GM18520 (cell line): Measurements from ENCODE around the gene FLACC1.

ENCODE experiments used
- ATAC-seq: cut with Tn5 transposase; IDR thresholded peaks from one replicate; pipeline ENCODE4 v1.9.1; 2021; ENCODE audit not compliant: unreplicated experiment

The FLACC1 gene

DNA sequence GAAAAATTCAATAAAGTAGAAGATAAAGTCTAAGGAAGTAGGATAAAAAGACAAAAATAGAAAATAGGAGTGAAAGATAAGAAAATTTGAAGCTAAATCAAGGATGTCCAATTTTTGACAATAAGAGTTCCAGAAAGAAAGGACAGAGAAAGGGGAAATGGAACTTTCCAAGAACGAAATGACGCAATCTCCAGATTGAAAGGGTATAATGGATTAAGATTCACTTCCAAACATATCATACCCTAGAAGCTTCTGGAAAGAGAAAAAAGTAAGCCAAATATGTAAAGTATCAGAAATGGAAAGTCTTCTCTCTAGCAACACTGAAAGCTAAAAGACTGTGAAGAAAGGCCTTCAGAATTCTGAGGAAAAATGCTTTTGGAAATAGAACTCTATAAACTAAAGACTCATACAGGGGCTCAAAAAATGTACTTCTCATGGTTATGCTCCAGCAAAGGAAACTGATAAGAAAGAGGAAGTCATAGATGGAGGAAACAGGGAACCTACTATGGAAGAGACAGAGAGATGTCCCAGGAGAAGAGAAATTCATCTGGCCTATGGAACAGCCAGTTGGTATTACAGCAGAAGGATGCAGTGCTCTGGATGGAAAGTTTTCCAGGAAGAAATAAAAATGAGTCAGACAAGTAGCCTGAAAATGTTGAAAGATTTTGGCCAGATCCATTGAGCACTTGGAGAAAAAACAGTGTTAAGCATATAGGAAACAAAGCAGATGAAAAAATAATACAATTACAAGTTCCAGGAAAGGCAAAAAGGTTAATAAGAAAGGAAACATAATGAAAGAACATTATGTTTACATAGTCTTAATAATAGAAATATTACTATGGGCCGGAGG is 76.7 kb downstream of the FLACC1 start:
- ATAC-seq: no peak

DNA sequence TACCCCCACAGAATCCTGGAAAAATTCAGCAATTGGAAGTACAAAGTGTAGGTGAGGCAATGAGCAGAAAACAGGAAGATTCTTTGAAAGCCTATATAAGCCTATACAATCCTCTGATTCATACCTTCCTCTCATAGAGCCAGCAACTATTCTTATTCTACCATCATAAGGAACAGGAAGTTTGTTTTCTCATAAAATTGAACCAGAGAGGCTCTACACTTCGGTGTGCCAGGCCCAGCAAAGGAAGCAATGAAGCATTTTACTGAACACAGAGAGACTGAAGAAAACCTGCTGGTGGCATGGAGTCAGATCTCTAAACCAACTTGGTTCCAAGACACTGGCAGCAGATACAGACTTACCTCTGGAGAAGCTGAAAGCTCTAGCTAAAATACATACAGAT is 78.1 kb downstream of the FLACC1 start:
- no peak for ATAC-seq

DNA sequence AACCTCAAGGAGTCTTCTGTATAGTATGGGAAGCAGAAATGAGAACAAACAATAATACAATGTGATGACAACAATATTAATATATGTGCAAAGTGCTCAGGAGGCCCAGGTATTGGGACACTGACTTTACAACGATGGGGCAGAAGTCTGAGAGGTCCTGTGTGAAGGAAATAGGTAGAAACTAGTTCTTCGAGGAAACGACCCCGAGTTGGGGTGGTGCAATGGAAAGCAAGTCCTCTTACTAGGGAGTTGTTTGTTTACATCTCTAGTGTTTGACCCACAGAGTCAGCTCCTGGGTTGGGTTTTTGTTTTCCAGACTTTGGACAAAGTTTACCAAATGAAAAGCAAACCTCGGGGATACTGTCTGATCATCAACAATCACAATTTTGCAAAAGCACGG is 80.6 kb downstream of the FLACC1 start:
- no peak for ATAC-seq

GRCh38 chr2:201275990-201276389 is 81.2 kb downstream of the FLACC1 start:
- no peak for ATAC-seq

- no peak for ATAC-seq
Measured at GRCh38 chr2:201275069-201275468, 82.1 kb downstream of the FLACC1 start.

- no peak for ATAC-seq
Measured at GRCh38 chr2:201273330-201273983, 83.7 kb downstream of the FLACC1 start.

GRCh38 chr2:201271917-201272316 is 85.2 kb downstream of the FLACC1 start:
- no peak for ATAC-seq

DNA sequence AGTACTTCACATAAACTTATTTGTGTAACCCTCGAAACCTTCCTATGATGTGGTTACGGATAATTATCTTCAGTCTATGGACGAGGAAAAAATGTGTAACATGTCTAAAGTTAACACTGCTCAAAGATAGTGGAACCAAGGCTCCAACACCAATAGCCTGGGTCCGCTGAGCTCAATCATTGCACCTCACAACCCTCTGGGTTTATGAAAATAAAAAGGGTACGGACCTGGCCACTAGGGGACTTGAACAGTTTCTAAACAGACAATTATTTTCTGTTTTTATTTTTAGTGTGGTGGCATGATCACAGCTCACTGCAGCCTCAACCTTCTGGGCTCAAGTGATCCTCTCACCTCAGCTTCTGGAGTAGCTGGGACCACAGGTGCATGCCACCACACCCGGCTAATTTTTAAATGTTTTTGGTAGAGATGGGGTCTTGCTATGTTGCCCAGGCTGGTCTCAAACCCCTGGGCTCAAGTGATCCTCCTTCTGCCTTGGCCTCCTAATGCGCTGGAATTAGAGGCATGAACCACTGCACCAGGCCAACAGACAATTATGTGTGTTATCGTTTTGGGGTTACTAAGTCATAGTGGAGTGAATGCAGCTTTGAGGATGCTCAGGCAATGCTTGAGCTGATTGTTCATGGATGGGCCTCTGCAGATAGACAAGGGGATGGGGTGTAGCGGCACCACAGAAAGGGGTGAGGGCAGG is 86.7 kb downstream of the FLACC1 start:
- no peak for ATAC-seq

DNA sequence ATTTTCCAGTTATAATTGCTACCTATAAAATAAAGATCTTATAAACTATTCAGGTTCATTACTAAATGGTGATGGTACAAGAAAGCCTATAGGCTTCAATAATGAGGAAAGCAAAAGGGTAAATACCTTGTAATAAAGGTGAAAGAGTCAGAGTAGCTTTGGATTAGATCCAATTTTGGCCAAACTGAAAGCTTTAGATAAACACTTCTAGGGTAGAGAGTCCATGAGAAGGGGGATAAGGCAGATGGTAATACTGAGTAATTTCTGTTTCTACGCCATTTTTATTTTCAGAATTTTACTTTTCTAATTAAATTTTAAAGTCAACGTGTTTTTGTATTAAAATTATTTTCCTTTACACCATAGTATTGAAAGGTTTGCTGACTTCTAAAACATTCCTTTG is 87.4 kb downstream of the FLACC1 start:
- ATAC-seq: no peak

DNA sequence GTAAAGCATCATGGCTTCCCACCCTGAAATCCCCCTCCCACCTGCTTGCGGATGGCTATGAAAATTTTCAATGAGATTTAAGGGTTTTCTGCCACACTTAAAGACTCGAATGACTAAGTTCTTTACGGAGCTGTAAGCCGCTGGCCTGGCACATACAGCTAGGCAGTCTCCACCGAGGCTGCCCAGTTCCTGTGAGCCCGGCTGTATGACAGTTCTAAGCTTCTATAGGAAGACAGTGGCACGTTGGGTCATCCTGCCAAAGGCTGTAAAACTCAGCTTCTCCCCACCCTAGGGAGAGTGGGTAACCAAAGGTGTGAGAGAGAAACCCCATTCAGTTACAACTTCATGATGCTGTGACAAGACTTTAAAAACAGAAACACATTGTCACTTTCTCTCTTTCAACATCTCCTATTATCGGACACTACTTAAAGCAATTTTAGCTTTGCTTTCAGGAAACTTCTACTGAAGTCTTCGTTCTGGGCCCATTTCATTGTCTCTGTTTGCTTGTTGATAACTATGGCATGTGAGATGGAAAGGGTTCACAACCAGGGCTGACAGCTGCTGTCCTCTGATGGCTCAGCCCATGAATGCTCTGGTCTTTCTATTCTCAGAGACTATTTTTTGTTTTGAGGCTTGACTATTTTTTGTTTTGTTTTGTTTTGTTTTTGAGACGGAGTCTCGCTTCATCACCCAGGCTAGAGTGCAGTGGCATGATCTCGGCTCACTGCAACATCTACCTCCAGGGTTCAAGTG is 89.7 kb downstream of the FLACC1 start:
- ATAC-seq: no peak

DNA sequence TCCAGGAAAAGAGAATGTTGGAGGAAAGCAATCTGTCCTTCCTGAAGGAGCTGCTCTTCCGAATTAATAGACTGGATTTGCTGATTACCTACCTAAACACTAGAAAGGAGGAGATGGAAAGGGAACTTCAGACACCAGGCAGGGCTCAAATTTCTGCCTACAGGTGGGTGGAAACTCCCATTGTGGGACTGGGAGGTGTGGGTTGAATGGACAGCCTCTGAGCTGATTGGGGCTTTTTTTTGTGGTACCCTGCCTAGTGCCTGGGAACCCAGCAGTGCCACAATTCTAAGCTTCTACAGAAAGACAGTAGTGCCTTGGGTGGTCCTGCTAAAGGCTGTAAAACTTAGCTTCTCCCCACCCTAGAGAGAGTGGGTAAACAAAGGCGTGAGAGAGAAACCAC is 90.5 kb downstream of the FLACC1 start:
- ATAC-seq: no peak

DNA sequence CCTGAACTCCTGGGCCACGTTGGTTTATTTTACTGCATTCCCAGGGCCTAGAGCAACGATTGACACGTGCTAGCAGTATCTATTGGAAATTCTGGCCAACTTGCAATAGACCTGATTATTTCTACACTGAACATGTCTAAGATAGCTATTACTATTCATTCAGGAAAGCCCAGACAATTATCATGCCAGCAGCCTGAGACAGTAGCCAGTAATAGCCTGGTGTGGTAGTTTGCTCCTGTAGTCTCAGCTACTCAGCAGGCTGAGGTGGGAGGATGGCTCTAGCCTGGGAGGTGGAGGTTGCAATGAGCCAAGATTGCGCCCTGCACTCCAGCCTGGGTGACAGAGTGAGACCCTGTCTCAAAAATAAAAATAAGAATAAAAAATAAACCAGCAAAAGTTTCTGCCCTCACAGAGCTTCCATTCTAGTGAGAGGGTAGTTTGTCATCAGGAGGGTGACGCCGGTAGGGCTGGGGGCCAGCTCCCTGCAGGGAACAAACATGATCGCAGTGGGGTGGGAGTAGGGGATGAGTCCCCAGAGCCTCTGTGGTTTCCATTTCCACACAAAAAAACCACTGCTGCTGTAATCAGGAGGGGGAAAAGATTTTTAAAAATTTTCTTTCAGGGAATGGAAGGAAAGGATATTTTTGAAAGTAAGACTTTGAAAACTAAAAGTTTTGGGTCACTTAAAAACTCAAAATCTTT is 92.5 kb downstream of the FLACC1 start:
- ATAC-seq: no peak

DNA sequence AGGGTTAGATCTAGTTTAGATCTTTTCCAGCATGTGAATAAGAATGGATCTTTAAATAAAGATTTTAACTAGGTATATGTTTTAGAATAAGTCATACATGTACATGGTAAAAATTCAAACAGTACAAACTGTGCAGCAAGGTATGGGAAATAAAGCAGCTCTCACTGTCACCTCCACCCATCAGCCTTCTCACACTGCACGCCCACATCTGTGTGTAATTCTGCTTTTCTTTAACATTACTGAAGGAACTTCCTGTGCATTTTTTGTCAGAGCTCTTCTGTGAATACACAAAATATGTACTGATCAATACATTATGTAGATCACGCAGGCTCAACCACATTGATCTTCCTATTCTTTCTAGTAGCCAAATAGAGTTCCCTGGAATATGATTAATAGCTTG is 93.4 kb downstream of the FLACC1 start:
- no peak for ATAC-seq

DNA sequence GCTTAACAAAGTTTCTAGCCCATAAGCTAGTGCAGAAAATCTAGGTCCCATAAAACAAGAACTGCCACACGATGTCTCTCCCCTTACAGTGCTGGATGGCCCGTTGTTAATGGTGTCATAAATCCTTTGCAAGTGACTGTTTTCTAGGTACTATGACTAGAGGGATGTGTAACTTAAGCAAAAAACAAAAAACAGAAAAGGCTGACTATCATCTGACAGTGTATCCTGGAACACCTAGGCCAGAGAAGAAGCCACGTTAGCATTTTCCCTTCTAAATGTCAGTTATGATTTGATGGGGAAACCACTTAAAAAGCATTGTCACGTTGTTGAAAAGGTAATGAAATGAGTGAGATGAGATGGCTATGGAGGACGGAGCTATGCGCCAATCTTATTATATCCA is 94.4 kb downstream of the FLACC1 start:
- ATAC-seq: no peak

- no peak for ATAC-seq
Measured at GRCh38 chr2:201261906-201262305, 95.2 kb downstream of the FLACC1 start.

DNA sequence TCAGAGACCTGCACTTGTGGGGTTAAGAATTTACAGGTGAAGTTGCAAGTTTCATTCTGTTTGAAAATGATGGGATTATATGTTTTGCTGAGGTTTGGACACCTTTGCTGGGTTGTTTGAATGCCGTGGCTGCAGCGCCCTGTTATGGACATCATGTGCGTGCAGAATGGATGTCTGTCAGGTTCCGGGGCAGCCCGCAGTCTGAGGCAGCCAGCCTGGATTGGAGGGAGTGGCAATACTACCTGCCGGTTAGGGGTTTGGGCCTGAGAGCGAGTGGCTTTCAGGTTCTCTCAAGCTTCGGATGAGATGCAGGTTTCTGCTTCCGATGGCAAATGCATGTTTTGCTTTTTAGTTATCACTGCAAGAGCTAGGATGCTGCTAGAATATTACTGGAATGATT is 95.7 kb downstream of the FLACC1 start:
- ATAC-seq: no peak

GRCh38 chr2:201260302-201260800 is 96.8 kb downstream of the FLACC1 start, which contains the start of gene CASP8:
Gene CASP8 (plus strand): TSS chr2:201260536. CDS start chr2:201266487, 5,951 bp downstream.
- no peak for ATAC-seq

GRCh38 chr2:201258666-201259615 is 98.2 kb downstream of the FLACC1 start:
- ATAC-seq: no peak
